Suppressor macrophage treated with lipopolysaccharide for 4 hours (primary cell): ENCODE data around the gene USF2.
A peak's percentile ranks its signal among the peaks of the same experiment; 100 is the strongest.
"Not testable (repeated sequence)": the region's sequence is repeated elsewhere in the genome, so short reads cannot be mapped to it uniquely, and the experiment has no call there.

Experiments
- DNase-seq: peaks from one replicate; pipeline ENCODE4 v3.0.0-alpha.2; 2020

Gene USF2

DNA sequence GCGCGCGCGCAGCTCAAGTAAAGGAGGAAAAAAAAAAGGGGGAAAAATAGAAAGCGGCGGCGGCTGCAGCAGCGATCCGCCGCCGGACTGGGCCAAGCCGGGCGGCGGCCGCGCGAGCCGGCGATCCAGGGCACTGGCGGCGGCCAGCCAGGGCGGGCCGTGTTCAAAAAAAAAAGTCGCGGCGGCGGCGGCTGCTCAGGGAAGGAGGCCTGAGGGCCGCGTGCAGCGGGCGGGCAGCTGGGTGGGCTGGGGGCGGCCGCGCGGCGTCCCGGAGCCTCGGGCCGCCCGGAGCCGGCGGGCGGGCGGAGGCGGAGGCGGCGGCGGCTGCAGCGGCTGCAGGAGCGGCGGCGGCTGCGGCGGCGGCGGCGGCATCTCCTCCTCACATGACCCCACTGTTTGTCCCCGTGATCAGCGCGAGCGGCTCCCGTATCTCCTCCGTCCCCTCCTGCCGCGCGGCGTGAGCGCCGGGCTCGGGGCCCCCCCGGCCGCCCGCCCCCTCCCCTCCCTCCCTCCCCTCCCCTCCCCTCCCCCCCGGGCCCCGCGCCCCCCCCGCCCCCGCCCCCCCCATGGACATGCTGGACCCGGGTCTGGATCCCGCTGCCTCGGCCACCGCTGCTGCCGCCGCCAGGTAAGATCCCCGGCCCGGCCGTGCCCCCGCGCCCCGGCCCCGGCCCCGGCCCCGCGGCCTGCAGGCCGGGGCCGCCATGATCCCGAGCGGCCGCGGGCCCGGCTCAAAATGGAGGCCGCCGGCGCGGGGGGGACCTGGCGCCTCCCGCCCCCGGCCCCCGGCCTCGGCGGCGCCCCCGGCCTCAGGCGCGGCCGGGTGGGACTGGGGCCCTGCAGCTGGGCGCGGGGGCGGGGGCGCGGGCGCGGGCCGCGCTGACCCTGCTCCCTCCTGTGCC, at the start of gene USF2:
USF2 (plus strand) TSS at position 427 of the 902 bp plus-strand sequence; CDS start at position 567, 140 bp downstream.
- DNase-seq = peak; percentile 72

GRCh38 chr19:35219008-35219407, 49.8 kb upstream of the USF2 start:
- DNase-seq = no peak

GRCh38 chr19:35220315-35220921, 48.3 kb upstream of the USF2 start:
- DNase-seq = no peak

DNA sequence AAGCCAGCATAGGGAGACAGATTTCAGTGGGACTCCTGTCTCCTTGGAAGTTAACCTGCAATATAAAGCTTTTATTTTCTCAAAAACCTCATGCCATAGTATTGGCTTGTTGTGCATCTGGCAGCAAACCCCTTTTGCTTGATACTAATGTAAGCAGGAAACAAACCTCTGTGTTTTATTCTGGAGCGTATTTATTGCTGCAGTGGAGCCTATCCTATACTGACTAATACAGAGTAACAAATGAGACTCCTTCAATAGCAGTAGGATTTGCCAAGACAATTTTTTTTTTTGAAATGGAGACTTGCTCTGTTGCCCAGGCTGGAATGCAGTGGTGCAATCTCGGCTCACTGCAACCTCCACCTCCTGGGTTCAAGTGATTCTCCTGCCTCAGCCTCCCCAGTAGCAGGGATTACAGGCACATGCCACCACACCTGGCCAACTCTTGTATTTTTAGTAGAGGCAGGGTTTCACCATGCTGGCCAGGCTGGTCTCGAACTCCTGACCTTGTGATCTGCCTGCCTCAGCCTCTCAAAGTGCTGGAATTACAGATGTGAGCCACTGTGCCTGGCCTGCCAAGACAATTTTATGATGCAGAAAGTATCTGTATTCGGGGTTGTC, 47.7 kb upstream of the USF2 start:
- DNase-seq = not testable (repeated sequence)

GRCh38 chr19:35222373-35223015, 46.3 kb upstream of the USF2 start:
- no peak for DNase-seq

- peak; percentile 72 for DNase-seq
Measured at GRCh38 chr19:35223084-35223790, 45.5 kb upstream of the USF2 start.

DNA sequence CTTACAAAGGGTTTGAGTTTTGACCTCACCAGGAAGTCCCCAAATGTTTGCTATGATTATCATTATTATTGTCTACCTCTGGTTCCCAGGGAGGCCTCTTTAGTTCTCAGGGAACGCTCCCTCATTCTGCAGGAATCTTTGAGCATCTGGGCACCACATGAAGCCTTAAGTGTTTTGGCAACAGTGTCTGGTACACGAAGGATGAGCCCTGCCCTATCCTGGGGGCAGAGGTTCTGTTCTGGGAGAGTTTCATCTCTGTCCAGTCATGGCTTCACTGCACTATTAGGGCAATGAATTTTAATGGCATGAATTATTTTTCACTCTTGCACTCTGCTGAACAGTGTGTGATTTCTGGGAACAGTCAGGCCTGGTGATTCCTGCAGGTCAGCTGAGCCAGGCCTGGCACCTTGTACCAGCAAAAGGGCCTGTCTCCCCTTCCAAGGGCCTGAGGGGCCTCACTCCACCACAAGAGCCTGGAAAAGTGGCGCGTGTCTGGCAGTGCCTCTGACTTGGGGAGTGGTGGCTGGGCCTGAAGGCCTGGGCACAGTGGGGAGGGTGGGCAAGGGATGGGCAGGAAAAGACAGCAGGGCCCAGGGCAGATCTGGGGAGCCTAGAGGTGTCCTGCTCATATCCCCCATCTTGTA, 44.8 kb upstream of the USF2 start:
- no peak for DNase-seq

GRCh38 chr19:35224681-35225571, 43.8 kb upstream of the USF2 start:
- DNase-seq = no peak

GRCh38 chr19:35225951-35226350, 42.8 kb upstream of the USF2 start:
- no peak for DNase-seq

DNA sequence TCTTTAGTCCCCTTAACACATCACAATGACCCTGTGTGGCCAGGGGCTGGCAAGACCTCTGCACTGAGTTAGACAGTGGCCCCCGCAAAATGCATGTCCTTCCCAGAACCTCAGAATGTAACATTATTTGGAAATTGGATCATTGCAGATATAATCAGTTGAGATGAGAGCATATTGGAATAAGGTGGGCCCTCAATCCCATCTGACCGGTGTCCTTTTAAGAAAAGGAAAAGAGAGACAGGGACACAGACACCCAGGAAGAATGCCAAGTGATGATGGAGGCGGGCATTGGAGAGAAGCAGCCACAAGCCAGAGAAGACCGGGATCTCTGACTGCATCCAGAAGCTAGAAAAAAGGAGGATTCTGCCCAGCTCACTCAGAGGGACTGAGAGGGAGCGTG, 42.0 kb upstream of the USF2 start:
- no peak for DNase-seq

DNA sequence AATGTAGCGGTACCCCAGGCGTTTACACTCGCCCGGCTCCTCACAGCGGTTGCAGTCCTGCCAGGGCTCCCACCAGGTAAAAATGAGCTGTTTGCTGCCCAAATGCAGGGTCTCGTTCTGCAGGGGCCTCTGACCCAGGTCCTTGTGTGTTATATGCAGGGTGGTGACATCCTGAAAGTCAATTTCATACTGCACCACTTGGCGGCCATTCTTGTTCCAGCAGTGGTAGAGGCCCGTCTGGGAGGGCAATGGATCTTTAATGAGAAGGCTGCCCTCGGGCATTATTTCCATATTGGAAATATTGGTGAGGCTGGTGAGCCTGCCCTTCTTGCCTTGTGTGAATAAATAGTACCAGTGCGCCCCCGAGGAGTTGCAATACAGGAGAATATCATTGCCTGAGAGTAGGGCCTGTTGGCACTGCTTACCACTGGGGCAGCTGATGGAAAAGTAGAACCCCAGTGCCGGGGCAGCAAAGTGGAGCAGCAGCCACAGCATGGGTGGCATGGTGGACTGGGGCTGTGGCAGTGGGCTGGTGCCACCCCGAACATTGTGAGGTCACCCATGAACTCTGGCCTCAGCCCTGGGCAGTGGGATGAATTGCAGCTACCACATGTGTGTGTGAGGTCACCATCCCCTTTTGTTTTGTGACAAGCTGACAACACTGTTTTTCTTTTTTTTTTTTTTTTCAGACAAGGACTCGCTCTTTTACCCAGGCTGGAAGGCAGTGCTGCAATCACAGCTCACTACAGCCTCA, 40.4 kb upstream of the USF2 start, which contains the start of gene FAM187B:
FAM187B (minus strand) TSS at position 563 of the 754 bp plus-strand sequence; CDS start at position 504, 59 bp downstream.
- DNase-seq = peak; percentile 74

GRCh38 chr19:35229601-35230000, 39.2 kb upstream of the USF2 start:
- DNase-seq = no peak

DNA sequence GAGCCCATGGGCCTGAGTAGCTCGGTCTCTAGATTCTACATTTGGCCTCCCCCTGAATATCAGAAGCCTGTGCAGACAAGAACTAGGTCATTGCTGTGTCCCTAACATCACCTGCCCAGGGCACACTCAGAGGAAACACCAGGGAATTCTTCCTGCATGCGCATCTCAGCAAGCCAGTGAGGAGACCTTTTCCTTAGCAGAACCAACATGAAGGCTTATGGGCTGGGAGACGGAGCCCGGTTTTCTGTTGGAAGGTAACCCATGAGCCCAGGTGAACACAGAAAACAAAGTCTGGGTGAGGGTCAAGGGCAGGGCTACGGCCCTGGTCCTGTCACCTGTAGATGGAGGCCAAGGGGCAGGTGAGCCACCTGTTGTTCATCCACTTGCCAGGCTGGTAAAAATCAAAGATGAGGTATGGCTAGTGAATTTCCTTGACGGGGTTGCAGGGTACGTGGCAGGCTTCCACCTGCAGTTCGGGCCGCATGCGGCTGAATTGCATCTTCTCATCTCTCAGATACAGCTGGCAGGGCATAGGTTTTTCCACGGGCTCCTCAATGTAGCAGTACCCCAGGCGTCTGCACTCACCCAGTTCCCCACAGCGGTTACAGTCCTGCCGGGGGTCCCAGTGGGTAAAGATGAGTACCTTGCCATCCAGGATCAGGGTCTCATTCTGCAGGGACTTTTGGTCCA, 36.7 kb upstream of the USF2 start:
- DNase-seq = no peak

GRCh38 chr19:35232912-35233311, 35.9 kb upstream of the USF2 start:
- no peak for DNase-seq

GRCh38 chr19:35236638-35237400, 31.9 kb upstream of the USF2 start:
- DNase-seq = no peak

- DNase-seq = not testable (repeated sequence)
Measured at GRCh38 chr19:35239597-35239996, 29.2 kb upstream of the USF2 start.

DNA sequence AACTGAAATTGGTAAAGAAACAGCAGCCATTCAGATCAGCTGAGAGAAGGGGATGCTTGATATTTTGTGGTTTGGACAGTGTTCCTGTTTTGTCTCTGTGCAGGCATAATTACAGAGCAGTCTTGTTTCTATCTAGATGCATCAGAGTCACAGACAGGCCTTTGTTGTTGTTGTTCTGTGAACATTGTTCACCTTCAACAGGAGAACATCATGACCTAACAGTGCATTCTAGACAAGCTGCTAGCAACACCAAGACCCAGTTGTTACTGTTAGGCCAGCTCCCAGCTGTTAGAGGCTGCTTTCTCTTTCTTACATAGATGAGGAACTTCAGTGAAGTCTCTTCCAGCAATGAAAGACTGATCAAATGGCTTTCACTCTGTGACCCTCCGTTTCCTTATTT, 28.4 kb upstream of the USF2 start:
- DNase-seq = peak; percentile 64

- DNase-seq = no peak
Measured at GRCh38 chr19:35241417-35241816, 27.3 kb upstream of the USF2 start.
